ENCODE results near the gene ZNF513.

Gene ZNF513

DNA sequence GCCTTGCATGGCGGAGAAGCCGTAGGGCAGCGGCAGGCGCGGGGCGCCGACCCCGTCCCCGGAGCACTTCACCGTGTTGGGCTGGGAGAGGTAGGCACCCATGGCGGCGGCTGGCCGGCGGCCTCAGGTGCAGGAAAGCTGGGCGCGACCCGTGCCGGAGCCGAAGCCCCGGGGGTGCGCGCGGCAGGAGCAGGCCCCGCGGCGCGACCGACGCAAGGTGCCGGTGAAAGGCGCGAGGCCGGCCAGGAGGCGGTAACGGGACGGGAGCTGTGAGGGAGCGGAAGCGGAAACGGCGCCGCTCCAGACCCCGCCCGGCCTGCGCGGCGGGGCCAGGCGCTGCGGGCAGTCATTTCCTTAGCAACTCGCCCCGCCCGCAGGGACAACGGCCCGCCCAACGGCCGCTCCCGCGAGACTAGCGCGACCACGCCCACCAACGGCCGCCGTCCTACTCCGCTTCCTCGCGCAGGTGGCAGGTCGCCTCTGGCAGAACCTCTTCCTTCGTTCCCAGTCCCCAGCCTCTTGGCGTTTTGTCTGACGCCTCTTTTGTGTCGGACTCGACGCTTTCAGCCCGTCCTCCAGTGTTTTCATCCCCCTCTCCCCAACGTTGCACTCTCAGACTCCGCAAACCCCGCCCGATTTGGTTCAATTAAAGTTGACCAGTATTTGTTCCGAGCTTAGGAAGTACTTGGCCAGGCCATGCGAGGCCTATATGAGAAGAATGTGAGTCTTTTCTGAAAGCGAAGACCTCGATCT, 29.0 kb upstream of the ZNF513 start, which contains the start of gene PPM1G:
Gene PPM1G, minus strand, starts transcription at position 271 of the 753 bp plus-strand sequence. Its CDS starts 169 bp downstream, at position 102.
- Histone ChIP-seq H3K27me3 (replicated peaks; ENCODE audit: control insufficient read depth, insufficient read depth, low read length) (no peaks in the 10 kb centered on the region), H3K9ac (ENCODE audit: low read length) (peak within 1 kb of the TSS; percentile 96), H3K9me3 (ENCODE audit: control insufficient read depth, low read length) (no peaks in the 10 kb centered on the region), H3K36me3 (ENCODE audit: control insufficient read depth, insufficient read depth, low read length, severe bottlenecking) (no peaks in the 10 kb centered on the region), H3K4me3 (ENCODE audit: low read length) (peak within 1 kb of the TSS; percentile 92), H3K4me1 (ENCODE audit: control insufficient read depth, insufficient read depth, low read length) (peaks cover 16% of the 10 kb centered on the region)
- peak; percentile 98 for DNase-seq (ENCODE audit: low read depth)

- no peaks in the 10 kb centered on the region for H3K27me3 ChIP-seq (replicated peaks; ENCODE audit: control insufficient read depth, insufficient read depth, low read length)
- peak overlapping the region; percentile 92 for H3K4me3 ChIP-seq (ENCODE audit: low read length)
- DNase-seq (ENCODE audit: low read depth): peak; percentile 66
- no peaks in the 10 kb centered on the region for H3K9me3 ChIP-seq (ENCODE audit: control insufficient read depth, low read length)
- H3K36me3 ChIP-seq (ENCODE audit: control insufficient read depth, insufficient read depth, low read length, severe bottlenecking): no peaks in the 10 kb centered on the region
- H3K4me1 ChIP-seq (ENCODE audit: control insufficient read depth, insufficient read depth, low read length): peaks cover 16% of the 10 kb centered on the region
- H3K9ac ChIP-seq (ENCODE audit: low read length): peak overlapping the region; percentile 96
Observed at GRCh38 chr2:27408601-27409320, 28.2 kb upstream of the ZNF513 start.

DNA sequence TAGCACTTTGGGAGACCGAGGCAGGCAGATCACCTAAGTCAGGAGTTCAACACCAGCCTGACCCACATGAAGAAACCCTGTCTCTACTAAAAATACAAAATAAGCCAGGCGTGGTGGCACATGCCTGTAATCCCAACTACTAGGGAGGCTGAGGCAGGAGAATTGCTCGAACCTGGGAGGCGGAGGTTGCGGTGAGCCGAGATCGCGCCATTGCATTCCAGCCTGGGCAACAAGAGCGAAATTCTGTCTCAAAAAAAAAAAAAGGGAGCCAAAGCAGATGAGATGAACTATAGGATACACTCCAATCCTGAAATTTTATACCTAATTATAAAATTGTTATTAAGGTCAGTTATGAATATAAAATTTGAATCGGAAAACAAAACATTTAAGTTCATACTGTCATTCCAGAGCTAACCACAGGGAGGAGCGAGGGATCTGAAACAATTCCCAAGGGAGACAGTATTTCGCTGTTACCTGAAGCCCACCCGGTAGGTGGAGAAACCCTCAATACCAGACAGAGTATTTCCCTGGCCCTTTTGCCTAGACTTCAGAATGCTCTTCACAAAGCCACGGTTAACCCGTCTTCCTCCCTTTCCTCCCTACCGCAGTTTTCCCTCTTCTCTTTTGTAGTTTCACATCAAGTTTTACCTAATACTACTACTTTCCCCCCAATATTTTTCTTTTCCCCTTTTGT, 27.4 kb upstream of the ZNF513 start:
- H3K4me1 ChIP-seq (ENCODE audit: control insufficient read depth, insufficient read depth, low read length): peaks cover 16% of the 10 kb centered on the region
- H3K9me3 ChIP-seq (ENCODE audit: control insufficient read depth, low read length): no peaks in the 10 kb centered on the region
- H3K27me3 ChIP-seq (replicated peaks; ENCODE audit: control insufficient read depth, insufficient read depth, low read length): no peaks in the 10 kb centered on the region
- peak; percentile 80 for DNase-seq (ENCODE audit: low read depth)
- H3K9ac ChIP-seq (ENCODE audit: low read length): peak overlapping the region; percentile 96
- no peaks in the 10 kb centered on the region for H3K36me3 ChIP-seq (ENCODE audit: control insufficient read depth, insufficient read depth, low read length, severe bottlenecking)
- H3K4me3 ChIP-seq (ENCODE audit: low read length): peak overlapping the region; percentile 92

DNA sequence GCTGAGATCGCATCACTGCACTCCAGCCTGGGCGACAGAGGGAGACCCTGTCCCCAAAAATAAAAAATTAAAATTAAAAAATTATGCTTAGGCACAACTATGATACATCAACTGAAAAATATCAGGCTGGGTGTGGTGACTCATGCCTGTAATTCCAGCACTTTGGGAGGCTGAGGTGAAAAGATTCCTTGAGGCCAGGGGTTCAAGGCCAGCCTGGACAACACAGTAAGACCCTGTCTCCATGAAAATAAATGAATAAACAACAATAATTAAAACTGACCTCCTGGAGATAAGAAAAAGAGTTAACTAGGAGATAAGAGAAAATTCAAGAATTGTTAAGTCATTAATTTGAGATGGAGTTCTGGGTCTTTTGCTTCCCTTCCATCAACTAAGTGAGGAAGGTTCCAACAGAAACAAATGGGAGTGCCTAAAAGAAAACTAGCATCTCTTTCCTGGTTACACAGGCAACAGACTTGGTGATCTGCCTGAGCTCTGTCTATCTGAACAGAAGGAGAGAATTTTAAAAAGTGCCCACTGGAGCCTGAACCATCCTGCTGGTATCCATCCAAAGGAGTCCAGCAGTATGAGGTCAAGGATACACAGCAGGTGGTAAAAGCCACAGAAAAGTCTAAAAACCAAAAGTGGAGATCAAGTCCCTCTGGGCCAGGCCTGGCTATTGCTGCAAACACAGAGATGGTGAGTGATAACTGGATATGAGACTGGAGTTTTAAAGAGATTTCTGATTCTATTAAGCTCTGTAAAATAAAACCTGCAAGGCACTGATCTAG, 20.0 kb upstream of the ZNF513 start:
- no peaks in the 10 kb centered on the region for H3K4me1 ChIP-seq (ENCODE audit: control insufficient read depth, insufficient read depth, low read length)
- no peak overlapping the region for H3K4me3 ChIP-seq (ENCODE audit: low read length)
- peaks cover 3% of the 10 kb centered on the region for H3K36me3 ChIP-seq (ENCODE audit: control insufficient read depth, insufficient read depth, low read length, severe bottlenecking)
- H3K27me3 ChIP-seq (replicated peaks; ENCODE audit: control insufficient read depth, insufficient read depth, low read length): no peaks in the 10 kb centered on the region
- H3K9me3 ChIP-seq (ENCODE audit: control insufficient read depth, low read length): no peaks in the 10 kb centered on the region
- no peak overlapping the region for H3K9ac ChIP-seq (ENCODE audit: low read length)
- DNase-seq (ENCODE audit: low read depth): no peak

GRCh38 chr2:27398962-27399361, 18.4 kb upstream of the ZNF513 start:
- Histone ChIP-seq H3K4me1 (ENCODE audit: control insufficient read depth, insufficient read depth, low read length) (no peaks in the 10 kb centered on the region), H3K27me3 (replicated peaks; ENCODE audit: control insufficient read depth, insufficient read depth, low read length) (no peaks in the 10 kb centered on the region), H3K36me3 (ENCODE audit: control insufficient read depth, insufficient read depth, low read length, severe bottlenecking) (peaks cover 3% of the 10 kb centered on the region), H3K9me3 (ENCODE audit: control insufficient read depth, low read length) (no peaks in the 10 kb centered on the region), H3K4me3 (ENCODE audit: low read length) (no peak overlapping the region), H3K9ac (ENCODE audit: low read length) (no peak overlapping the region)
- no peak for DNase-seq (ENCODE audit: low read depth)

GRCh38 chr2:27393225-27393624, 12.7 kb upstream of the ZNF513 start:
- Histone ChIP-seq H3K9ac (ENCODE audit: low read length) (no peak overlapping the region), H3K36me3 (ENCODE audit: control insufficient read depth, insufficient read depth, low read length, severe bottlenecking) (peaks cover 6% of the 10 kb centered on the region), H3K4me3 (ENCODE audit: low read length) (no peak overlapping the region), H3K4me1 (ENCODE audit: control insufficient read depth, insufficient read depth, low read length) (no peaks in the 10 kb centered on the region), H3K9me3 (ENCODE audit: control insufficient read depth, low read length) (no peaks in the 10 kb centered on the region), H3K27me3 (replicated peaks; ENCODE audit: control insufficient read depth, insufficient read depth, low read length) (no peaks in the 10 kb centered on the region)
- no peak for DNase-seq (ENCODE audit: low read depth)

GRCh38 chr2:27390822-27391679, 10.5 kb upstream of the ZNF513 start:
- Histone ChIP-seq H3K9me3 (ENCODE audit: control insufficient read depth, low read length) (no peaks in the 10 kb centered on the region), H3K9ac (ENCODE audit: low read length) (no peak overlapping the region), H3K36me3 (ENCODE audit: control insufficient read depth, insufficient read depth, low read length, severe bottlenecking) (peaks cover 10% of the 10 kb centered on the region), H3K4me3 (ENCODE audit: low read length) (no peak overlapping the region), H3K27me3 (replicated peaks; ENCODE audit: control insufficient read depth, insufficient read depth, low read length) (no peaks in the 10 kb centered on the region), H3K4me1 (ENCODE audit: control insufficient read depth, insufficient read depth, low read length) (no peaks in the 10 kb centered on the region)
- DNase-seq (ENCODE audit: low read depth): no peak

DNA sequence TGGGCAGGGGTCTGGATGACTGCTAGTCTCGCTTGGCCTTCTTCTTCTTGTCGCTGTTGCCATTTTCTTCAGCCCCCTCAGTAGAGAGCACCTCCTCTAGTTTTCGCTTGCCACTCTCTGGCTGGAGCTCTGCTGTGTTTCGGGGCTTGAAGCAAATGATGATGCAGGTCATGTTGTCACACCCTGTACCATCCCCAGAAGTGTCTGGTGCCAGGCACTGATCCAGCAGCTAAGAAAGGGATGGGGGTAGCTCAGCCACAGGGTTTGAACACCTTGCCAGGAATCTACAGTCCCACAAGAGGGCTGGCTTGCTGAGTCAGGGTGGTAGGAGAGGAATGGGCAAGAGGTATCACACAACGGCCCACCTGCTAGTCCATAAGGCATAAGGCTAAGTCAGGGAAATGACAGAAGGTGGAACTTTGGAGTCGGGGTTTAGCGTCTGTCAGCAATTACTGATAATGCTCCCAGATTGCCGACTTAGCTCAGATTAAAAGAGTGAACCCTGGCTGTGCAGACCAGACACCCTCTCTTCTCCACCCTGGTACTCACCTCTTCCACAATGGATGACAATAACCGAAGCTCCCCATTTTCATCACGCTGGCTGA, 1.1 kb upstream of the ZNF513 start:
- peaks cover 63% of the 10 kb centered on the region for H3K36me3 ChIP-seq (ENCODE audit: control insufficient read depth, insufficient read depth, low read length, severe bottlenecking)
- H3K9me3 ChIP-seq (ENCODE audit: control insufficient read depth, low read length): no peaks in the 10 kb centered on the region

DNA sequence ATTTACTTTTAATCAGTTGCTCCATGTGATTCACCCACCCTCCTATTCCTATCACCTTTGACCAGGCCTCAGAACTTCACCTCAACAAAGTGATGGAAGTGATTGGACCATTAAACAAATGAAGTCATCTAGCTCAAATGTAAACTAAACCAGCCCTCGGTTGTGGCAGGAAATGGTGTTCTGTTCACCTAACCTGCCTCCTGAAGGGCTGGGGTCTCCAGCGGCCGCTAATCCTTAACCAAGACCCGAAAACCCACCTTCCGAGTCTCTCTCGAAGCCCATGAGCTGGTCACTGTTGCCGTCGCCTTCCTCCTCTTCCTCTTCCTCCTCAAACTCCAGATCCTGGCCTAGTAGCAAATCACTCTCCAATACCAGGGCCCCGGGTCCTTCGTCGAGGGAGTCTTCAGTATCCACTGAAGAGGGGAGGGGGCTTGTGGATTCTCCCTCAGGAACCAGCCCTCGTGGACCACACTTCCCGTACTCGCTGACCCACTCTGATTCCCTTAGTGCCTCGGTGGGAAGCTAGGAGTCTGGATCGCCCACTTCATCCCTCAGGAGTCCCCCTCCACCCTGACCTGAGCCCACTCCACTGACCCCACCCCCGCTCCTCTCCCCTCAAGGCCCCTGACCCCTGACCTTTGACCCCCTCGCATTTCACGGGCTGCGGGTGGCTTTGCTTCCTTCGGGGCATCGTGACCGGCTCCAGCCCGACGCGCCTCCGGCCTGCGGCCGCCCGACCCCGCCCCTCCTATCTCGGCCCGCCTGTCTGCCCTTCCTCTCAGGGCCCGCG, 503 bp downstream of the ZNF513 start:
- Histone ChIP-seq H3K36me3 (ENCODE audit: control insufficient read depth, insufficient read depth, low read length, severe bottlenecking) (peaks cover 69% of the 10 kb centered on the region), H3K4me1 (ENCODE audit: control insufficient read depth, insufficient read depth, low read length) (peaks cover 39% of the 10 kb centered on the region), H3K9me3 (ENCODE audit: control insufficient read depth, low read length) (no peaks in the 10 kb centered on the region), H3K9ac (ENCODE audit: low read length) (peak overlapping the region; percentile 92), H3K4me3 (ENCODE audit: low read length) (peak overlapping the region; percentile 87), H3K27me3 (replicated peaks; ENCODE audit: control insufficient read depth, insufficient read depth, low read length) (no peaks in the 10 kb centered on the region)
- peak; percentile 45 for DNase-seq (ENCODE audit: low read depth)

More for the DNA sequence above, 1.1 kb upstream of the ZNF513 start:
- no peak for DNase-seq (ENCODE audit: low read depth)
- H3K4me1 ChIP-seq (ENCODE audit: control insufficient read depth, insufficient read depth, low read length): peaks cover 33% of the 10 kb centered on the region
- peak overlapping the region; percentile 92 for H3K9ac ChIP-seq (ENCODE audit: low read length)
- H3K4me3 ChIP-seq (ENCODE audit: low read length): peak overlapping the region; percentile 87
- H3K27me3 ChIP-seq (replicated peaks; ENCODE audit: control insufficient read depth, insufficient read depth, low read length): no peaks in the 10 kb centered on the region
